HEK293 (cell line): ENCODE data around the gene SNHG17.
"Not testable (repeated sequence)": the region's sequence is repeated elsewhere in the genome, so short reads cannot be mapped to it uniquely, and the experiment has no call there.

Source experiments
- EGR2 ChIP-seq: fragments of 450-650 bp; formaldehyde crosslinking; IDR thresholded peaks from 2 replicates; pipeline ENCODE4 v1.5.1; 2016; ENCODE audit warnings: low read depth, missing biosample characterization, missing genetic modification characterization
- YY1 ChIP-seq: fragments of 450-650 bp; formaldehyde crosslinking; IDR thresholded peaks from 2 replicates; pipeline ENCODE4 v1.5.1; 2018; ENCODE audit warnings: missing biosample characterization, missing genetic modification characterization
- ZFP3 ChIP-seq: fragments of 450-650 bp; formaldehyde crosslinking; IDR thresholded peaks from 2 replicates; pipeline ENCODE4 v1.5.1; 2016; ENCODE audit warnings: low read depth, missing biosample characterization, missing genetic modification characterization
- ZFP41 ChIP-seq: fragments of 450-650 bp; formaldehyde crosslinking; IDR thresholded peaks from 2 replicates; pipeline ENCODE4 v1.5.1; 2016; ENCODE audit warnings: missing biosample characterization, missing genetic modification characterization, borderline replicate concordance
- ZNF114 ChIP-seq: fragments of 450-650 bp; formaldehyde crosslinking; IDR thresholded peaks from 2 replicates; pipeline ENCODE4 v1.5.0; 2017; ENCODE audit warnings: missing biosample characterization, missing genetic modification characterization
- ZNF24 ChIP-seq: fragments of 450-650 bp; formaldehyde crosslinking; IDR thresholded peaks from 2 replicates; pipeline ENCODE4 v1.5.1; 2016; ENCODE audit warnings: missing biosample characterization, missing genetic modification characterization
- ZNF394 ChIP-seq: fragments of 450-650 bp; formaldehyde crosslinking; IDR thresholded peaks from 2 replicates; pipeline ENCODE4 v1.5.1; 2016; ENCODE audit warnings: missing biosample characterization, missing genetic modification characterization, mild to moderate bottlenecking, moderate library complexity, borderline replicate concordance
- TF ChIP-seq, protein P1 (sequence below): fragments of 450-650 bp; formaldehyde crosslinking; IDR thresholded peaks from 2 replicates; pipeline ENCODE4 v1.5.1; 2016; ENCODE audit warnings: missing biosample characterization, missing genetic modification characterization
- TF ChIP-seq, protein P2 (sequence below): IDR thresholded peaks from 2 replicates; pipeline ENCODE4 v1.6.1; 2011; ENCODE audit warnings: mild to moderate bottlenecking, low read depth, low read length, borderline replicate concordance
- TF ChIP-seq, protein P3 (sequence below): fragments of 450-650 bp; formaldehyde crosslinking; IDR thresholded peaks from 2 replicates; pipeline ENCODE4 v1.5.1; 2016; ENCODE audit warnings: missing biosample characterization, missing genetic modification characterization
- TF ChIP-seq, protein P4 (sequence below): fragments of 450-650 bp; formaldehyde crosslinking; IDR thresholded peaks from 2 replicates; pipeline ENCODE4 v1.5.1; 2016; ENCODE audit warnings: missing biosample characterization, missing genetic modification characterization, borderline replicate concordance

DNA sequence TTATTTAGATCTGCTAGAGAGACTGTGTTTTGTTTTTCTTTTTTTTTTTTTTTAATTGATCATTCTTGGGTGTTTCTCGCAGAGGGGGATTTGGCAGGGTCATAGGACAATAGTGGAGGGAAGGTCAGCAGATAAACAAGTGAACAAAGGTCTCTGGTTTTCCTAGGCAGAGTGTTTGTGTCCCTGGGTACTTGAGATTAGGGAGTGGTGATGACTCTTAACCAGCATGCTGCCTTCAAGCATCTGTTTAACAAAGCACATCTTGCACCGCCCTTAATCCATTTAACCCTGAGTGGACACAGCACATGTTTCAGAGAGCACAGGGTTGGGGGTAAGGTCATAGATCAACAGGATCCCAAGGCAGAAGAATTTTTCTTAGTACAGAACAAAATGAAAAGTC lies 25.5 kb upstream of the SNHG17 start:
- not testable (repeated sequence) for TF ChIP-seq EGR2; ZFP3 (tag by site-specific recombination); YY1; ZNF394; ZNF24 (tag by site-specific recombination); ZNF114 (tag by site-specific recombination); ZFP41
- TF ChIP-seq, protein P1, sequence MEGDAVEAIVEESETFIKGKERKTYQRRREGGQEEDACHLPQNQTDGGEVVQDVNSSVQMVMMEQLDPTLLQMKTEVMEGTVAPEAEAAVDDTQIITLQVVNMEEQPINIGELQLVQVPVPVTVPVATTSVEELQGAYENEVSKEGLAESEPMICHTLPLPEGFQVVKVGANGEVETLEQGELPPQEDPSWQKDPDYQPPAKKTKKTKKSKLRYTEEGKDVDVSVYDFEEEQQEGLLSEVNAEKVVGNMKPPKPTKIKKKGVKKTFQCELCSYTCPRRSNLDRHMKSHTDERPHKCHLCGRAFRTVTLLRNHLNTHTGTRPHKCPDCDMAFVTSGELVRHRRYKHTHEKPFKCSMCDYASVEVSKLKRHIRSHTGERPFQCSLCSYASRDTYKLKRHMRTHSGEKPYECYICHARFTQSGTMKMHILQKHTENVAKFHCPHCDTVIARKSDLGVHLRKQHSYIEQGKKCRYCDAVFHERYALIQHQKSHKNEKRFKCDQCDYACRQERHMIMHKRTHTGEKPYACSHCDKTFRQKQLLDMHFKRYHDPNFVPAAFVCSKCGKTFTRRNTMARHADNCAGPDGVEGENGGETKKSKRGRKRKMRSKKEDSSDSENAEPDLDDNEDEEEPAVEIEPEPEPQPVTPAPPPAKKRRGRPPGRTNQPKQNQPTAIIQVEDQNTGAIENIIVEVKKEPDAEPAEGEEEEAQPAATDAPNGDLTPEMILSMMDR (tag by site-specific recombination), result not testable (repeated sequence)
- TF ChIP-seq, protein P2, sequence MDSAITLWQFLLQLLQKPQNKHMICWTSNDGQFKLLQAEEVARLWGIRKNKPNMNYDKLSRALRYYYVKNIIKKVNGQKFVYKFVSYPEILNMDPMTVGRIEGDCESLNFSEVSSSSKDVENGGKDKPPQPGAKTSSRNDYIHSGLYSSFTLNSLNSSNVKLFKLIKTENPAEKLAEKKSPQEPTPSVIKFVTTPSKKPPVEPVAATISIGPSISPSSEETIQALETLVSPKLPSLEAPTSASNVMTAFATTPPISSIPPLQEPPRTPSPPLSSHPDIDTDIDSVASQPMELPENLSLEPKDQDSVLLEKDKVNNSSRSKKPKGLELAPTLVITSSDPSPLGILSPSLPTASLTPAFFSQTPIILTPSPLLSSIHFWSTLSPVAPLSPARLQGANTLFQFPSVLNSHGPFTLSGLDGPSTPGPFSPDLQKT, result not testable (repeated sequence)
- TF ChIP-seq, protein P3, sequence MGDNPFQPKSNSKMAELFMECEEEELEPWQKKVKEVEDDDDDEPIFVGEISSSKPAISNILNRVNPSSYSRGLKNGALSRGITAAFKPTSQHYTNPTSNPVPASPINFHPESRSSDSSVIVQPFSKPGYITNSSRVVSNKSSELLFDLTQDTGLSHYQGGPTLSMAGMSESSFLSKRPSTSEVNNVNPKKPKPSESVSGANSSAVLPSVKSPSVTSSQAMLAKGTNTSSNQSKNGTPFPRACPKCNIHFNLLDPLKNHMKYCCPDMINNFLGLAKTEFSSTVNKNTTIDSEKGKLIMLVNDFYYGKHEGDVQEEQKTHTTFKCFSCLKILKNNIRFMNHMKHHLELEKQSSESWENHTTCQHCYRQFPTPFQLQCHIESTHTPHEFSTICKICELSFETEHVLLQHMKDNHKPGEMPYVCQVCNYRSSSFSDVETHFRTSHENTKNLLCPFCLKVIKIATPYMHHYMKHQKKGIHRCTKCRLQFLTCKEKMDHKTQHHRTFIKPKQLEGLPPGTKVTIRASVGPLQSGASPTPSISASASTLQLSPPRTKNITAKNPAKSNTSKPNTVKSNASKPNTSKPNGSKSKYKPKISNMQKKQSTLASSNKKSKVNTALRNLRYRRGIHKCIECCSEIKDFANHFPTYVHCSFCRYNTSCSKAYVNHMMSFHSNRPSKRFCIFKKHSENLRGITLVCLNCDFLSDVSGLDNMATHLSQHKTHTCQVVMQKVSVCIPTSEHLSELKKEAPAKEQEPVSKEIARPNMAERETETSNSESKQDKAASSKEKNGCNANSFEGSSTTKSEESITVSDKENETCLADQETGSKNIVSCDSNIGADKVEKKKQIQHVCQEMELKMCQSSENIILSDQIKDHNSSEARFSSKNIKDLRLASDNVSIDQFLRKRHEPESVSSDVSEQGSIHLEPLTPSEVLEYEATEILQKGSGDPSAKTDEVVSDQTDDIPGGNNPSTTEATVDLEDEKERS (tag by site-specific recombination), result not testable (repeated sequence)
- TF ChIP-seq, protein P4, sequence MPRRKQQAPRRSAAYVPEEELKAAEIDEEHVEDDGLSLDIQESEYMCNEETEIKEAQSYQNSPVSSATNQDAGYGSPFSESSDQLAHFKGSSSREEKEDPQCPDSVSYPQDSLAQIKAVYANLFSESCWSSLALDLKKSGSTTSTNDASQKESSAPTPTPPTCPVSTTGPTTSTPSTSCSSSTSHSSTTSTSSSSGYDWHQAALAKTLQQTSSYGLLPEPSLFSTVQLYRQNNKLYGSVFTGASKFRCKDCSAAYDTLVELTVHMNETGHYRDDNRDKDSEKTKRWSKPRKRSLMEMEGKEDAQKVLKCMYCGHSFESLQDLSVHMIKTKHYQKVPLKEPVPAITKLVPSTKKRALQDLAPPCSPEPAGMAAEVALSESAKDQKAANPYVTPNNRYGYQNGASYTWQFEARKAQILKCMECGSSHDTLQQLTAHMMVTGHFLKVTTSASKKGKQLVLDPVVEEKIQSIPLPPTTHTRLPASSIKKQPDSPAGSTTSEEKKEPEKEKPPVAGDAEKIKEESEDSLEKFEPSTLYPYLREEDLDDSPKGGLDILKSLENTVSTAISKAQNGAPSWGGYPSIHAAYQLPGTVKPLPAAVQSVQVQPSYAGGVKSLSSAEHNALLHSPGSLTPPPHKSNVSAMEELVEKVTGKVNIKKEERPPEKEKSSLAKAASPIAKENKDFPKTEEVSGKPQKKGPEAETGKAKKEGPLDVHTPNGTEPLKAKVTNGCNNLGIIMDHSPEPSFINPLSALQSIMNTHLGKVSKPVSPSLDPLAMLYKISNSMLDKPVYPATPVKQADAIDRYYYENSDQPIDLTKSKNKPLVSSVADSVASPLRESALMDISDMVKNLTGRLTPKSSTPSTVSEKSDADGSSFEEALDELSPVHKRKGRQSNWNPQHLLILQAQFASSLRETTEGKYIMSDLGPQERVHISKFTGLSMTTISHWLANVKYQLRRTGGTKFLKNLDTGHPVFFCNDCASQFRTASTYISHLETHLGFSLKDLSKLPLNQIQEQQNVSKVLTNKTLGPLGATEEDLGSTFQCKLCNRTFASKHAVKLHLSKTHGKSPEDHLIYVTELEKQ (tag by site-specific recombination), result not testable (repeated sequence)
